A549 (cell line): ENCODE results near the gene AIG1. TPM values are rescaled to one million over a fixed set of nuclear protein-coding genes. Genes with fewer than 3 reads are reported as not detected.

Experiments
- ATAC-seq, 2 experiments: fragments of 200-7000 bp in 1 of 2; fragments of >200 bp in 1 of 2; cut with Nextera tagmentation in 1 of 2; cut with Tn5 transposase in 1 of 2; 3 replicates each; pipeline versions ENCODE4 v1.8.0 to v1.9.1; 2018 to 2020; ENCODE audit warnings: mild to moderate bottlenecking in 1 of 2, moderate library complexity in 1 of 2
- CTCF ChIA-PET: fragments of 300-600 bp; sonication (Branson Sonifier 250); formaldehyde crosslinking; extraction: SDS; loops from one replicate; lab custom pipeline; 2021; ENCODE audit warnings: antibody characterized with exemption, inconsistent platforms; lab: Yijun Ruan, JAX
- POLR2A ChIA-PET: fragments of 350-600 bp; formaldehyde crosslinking; extraction: SDS; loops from one replicate; lab custom pipeline; 2021; ENCODE audit warnings: antibody characterized with exemption, inconsistent platforms; lab: Yijun Ruan, JAX
- DNase-seq, 2 experiments: peaks; one replicate each; pipeline versions ENCODE4 v3.0.0 to v3.0.0-alpha.2; 2011 to 2016; ENCODE audit warnings: low read depth in 1 of 2, low spot score in 1 of 2
- FAIRE-seq: peaks from 2 replicates; lab custom pipeline; 2011; peaks lifted over from hg19 to GRCh38; lab: Jason Lieb, UNC
- H3K27ac ChIP-seq, 2 experiments: fragments of >200 bp; sonication (Bioruptor Twin); formaldehyde crosslinking; 3 replicates each; pipeline ENCODE4 v1.5.1; 2016 to 2017
- H3K4me1 ChIP-seq: fragments of >200 bp; sonication (Bioruptor Twin); formaldehyde crosslinking; 3 replicates; pipeline ENCODE4 v1.6.1; 2016
- H3K4me2 ChIP-seq: fragments of >200 bp; sonication (Bioruptor Twin); formaldehyde crosslinking; 3 replicates; pipeline ENCODE4 v1.6.1; 2016
- H3K4me3 ChIP-seq: fragments of >200 bp; sonication (Bioruptor Twin); formaldehyde crosslinking; 3 replicates; pipeline ENCODE4 v1.5.1; 2016
- H3K9me3 ChIP-seq: fragments of >200 bp; sonication (Bioruptor Twin); formaldehyde crosslinking; 3 replicates; pipeline ENCODE4 v1.6.1; 2016
- ATOH8 ChIP-seq: fragments of 250-450 bp; sonication (Bioruptor Pico); IDR thresholded peaks from 2 replicates; pipeline ENCODE4 v1.5.0; 2020; ENCODE audit warnings: low read depth, mild to moderate bottlenecking, moderate library complexity
- BHLHE40 ChIP-seq: IDR thresholded peaks from 2 replicates; pipeline ENCODE4 v1.6.1; 2012; ENCODE audit warnings: low read depth, low read length, inconsistent platforms
- CBX2 ChIP-seq: fragments of 200-600 bp; sonication (generic); IDR thresholded peaks from 2 replicates; pipeline ENCODE4 v1.6.1; 2016; ENCODE audit warnings: low read depth, mild to moderate bottlenecking, borderline replicate concordance
- E2F6 ChIP-seq: IDR thresholded peaks from 2 replicates; pipeline ENCODE4 v1.6.1; 2012; ENCODE audit warnings: low read depth, borderline replicate concordance
- EHF ChIP-seq: fragments of 250-450 bp; sonication (Bioruptor Pico); IDR thresholded peaks from 2 replicates; pipeline ENCODE4 v1.5.0; 2020; ENCODE audit warnings: mild to moderate bottlenecking
- FOSL2 ChIP-seq, 2 experiments: fragments of 450-650 bp in 1 of 2; fragments of >200 bp in 1 of 2; sonication (Bioruptor Twin) in 1 of 2; formaldehyde crosslinking; IDR thresholded peaks; 2 replicates each; pipeline versions ENCODE4 v1.5.0 to v1.6.1; 2016 to 2020; ENCODE audit warnings: mild to moderate bottlenecking in 1 of 2, moderate library complexity in 1 of 2
- FOXS1 ChIP-seq: fragments of 250-450 bp; sonication (Bioruptor Pico); IDR thresholded peaks from 2 replicates; pipeline ENCODE4 v1.5.0; 2020; ENCODE audit warnings: mild to moderate bottlenecking, moderate library complexity
- GATA3 ChIP-seq: IDR thresholded peaks from 2 replicates; pipeline ENCODE4 v1.6.1; 2012; ENCODE audit warnings: borderline replicate concordance
- HES2 ChIP-seq: fragments of >200 bp; sonication (Bioruptor Twin); formaldehyde crosslinking; IDR thresholded peaks from 2 replicates; pipeline ENCODE4 v1.6.1; 2016
- HEYL ChIP-seq: fragments of 250-450 bp; sonication (Bioruptor Pico); IDR thresholded peaks from 2 replicates; pipeline ENCODE4 v1.8.0; 2021; ENCODE audit warnings: mild to moderate bottlenecking, moderate library complexity
- HOXB13 ChIP-seq: fragments of 250-450 bp; sonication (Bioruptor Pico); IDR thresholded peaks from 2 replicates; pipeline ENCODE4 v1.5.0; 2020; ENCODE audit warnings: low read depth, mild to moderate bottlenecking, moderate library complexity
- HOXB5 ChIP-seq: fragments of 250-450 bp; sonication (Bioruptor Pico); IDR thresholded peaks from 2 replicates; pipeline ENCODE4 v1.5.0; 2020; ENCODE audit warnings: mild to moderate bottlenecking, moderate library complexity
- JUN ChIP-seq, 2 experiments: fragments of >200 bp; sonication (Bioruptor Twin); formaldehyde crosslinking; IDR thresholded peaks; 2 replicates in 1 of 2; 3 replicates in 1 of 2; pipeline ENCODE4 v1.6.1; 2016 to 2017
- KDM1A ChIP-seq: fragments of 200-600 bp; sonication (generic); IDR thresholded peaks from 2 replicates; pipeline ENCODE4 v1.6.1; 2016; ENCODE audit warnings: low read depth, mild to moderate bottlenecking
- MAFK ChIP-seq: fragments of 450-650 bp; IDR thresholded peaks from 2 replicates; pipeline ENCODE4 v1.6.1; 2014; ENCODE audit not compliant: partially characterized antibody
- MAZ ChIP-seq: fragments of 150-350 bp; IDR thresholded peaks from 2 replicates; pipeline ENCODE4 v1.6.1; 2014; ENCODE audit warnings: antibody characterized with exemption, low read depth, low read length, borderline replicate concordance
- MYC ChIP-seq: IDR thresholded peaks from 2 replicates; pipeline ENCODE4 v1.6.1; 2012; ENCODE audit warnings: mild to moderate bottlenecking, inconsistent platforms, low read length, improper control_type of control experiment, borderline replicate concordance
- NPAS2 ChIP-seq: fragments of 250-450 bp; sonication (Bioruptor Pico); IDR thresholded peaks from 2 replicates; pipeline ENCODE4 v1.8.0; 2022; ENCODE audit warnings: mild to moderate bottlenecking, moderate library complexity, borderline replicate concordance
- NR3C1 ChIP-seq: fragments of >200 bp; sonication (Bioruptor Twin); formaldehyde crosslinking; IDR thresholded peaks from 3 replicates; pipeline ENCODE4 v1.6.1; 2017
- POLR2A ChIP-seq: IDR thresholded peaks from 2 replicates; pipeline ENCODE4 v1.6.1; 2012; ENCODE audit warnings: mild to moderate bottlenecking, low read length
- RCOR1 ChIP-seq: fragments of 150-350 bp; IDR thresholded peaks from 2 replicates; pipeline ENCODE4 v1.6.1; 2014; ENCODE audit warnings: antibody characterized with exemption, low read length, low read depth
- REST ChIP-seq: fragments of 200-600 bp; sonication (generic); IDR thresholded peaks from 2 replicates; pipeline ENCODE4 v1.6.1; 2016; ENCODE audit warnings: antibody characterized with exemption, mild to moderate bottlenecking, moderate library complexity
- SMC3 ChIP-seq: fragments of >200 bp; sonication (Bioruptor Twin); formaldehyde crosslinking; IDR thresholded peaks from 3 replicates; pipeline ENCODE4 v1.6.1; 2018; ENCODE audit warnings: inconsistent platforms
- TP53 ChIP-seq: fragments of 250-450 bp; sonication (Bioruptor Pico); IDR thresholded peaks from 2 replicates; pipeline ENCODE4 v1.5.0; 2021; ENCODE audit warnings: mild to moderate bottlenecking, moderate library complexity
- ZFP36 ChIP-seq: fragments of 450-650 bp; IDR thresholded peaks from 2 replicates; pipeline ENCODE4 v1.6.1; 2014; ENCODE audit warnings: borderline replicate concordance; ENCODE audit not compliant: partially characterized antibody
- ZNF302 ChIP-seq: fragments of 250-450 bp; sonication (Bioruptor Pico); IDR thresholded peaks from 2 replicates; pipeline ENCODE4 v1.9.0; 2021; ENCODE audit warnings: inconsistent platforms, mild to moderate bottlenecking, moderate library complexity
- ZSCAN20 ChIP-seq: fragments of 250-450 bp; sonication (Bioruptor Pico); IDR thresholded peaks from 2 replicates; pipeline ENCODE4 v1.8.0; 2022; ENCODE audit warnings: mild to moderate bottlenecking, moderate library complexity
- WGBS: methylation state at CpG from one replicate; pipeline ENCODE4 v1.1.6; 2017; ENCODE audit errors: missing lambda C conversion rate; 5-methylcytosine and 5-hydroxymethylcytosine counted together
- polyA plus RNA-seq, 4 experiments: library from polyadenylated mRNA; depleted of rRNA in 3 of 4; stranded (reverse); fragments of >200 nt; fragmentation: RNase III in 1 of 4; extraction: RNeasy Plus Mini Kit Qiagen cat#74134 plus additional on column Dnase treatment in 1 of 4; gene quantifications; 2 replicates in 3 of 4; 3 replicates in 1 of 4; pipeline ENCODE4 v1.2.3, GENCODE V29; 2011 to 2017
- TF ChIP-seq, protein P1 (sequence below): fragments of 250-450 bp; sonication (Bioruptor Pico); IDR thresholded peaks from 2 replicates; pipeline ENCODE4 v1.5.0; 2021; ENCODE audit warnings: mild to moderate bottlenecking, moderate library complexity, borderline replicate concordance
- TF ChIP-seq, protein P2 (sequence below): fragments of >200 bp; sonication (Bioruptor Twin); formaldehyde crosslinking; IDR thresholded peaks from 3 replicates; pipeline ENCODE4 v1.6.1; 2016

Gene AIG1
- polyA plus RNA-seq, 2 of the 4 experiments (the other 2 are of a cell fraction) = 29.5 to 38.3 TPM

DNA sequence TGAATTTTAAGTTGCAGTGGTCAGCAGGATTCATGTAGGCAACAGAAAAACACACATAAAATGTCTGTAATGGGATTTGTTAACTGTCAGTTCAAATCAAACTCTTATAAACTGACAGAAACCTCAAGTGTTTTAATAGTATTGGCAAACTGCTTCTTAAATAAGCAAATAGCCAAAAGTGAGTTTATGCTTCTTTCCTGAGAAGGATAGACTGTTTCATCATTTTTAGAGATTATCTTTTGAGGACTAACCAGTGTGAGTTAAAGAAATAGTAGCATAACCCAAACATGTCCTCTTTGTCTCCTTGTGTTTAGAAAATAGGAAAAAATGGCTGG is 68.0 kb downstream of the AIG1 start:
- DNase-seq (no peak), ATAC-seq (no peak), FAIRE-seq (no peak)
- Histone ChIP-seq H3K9me3 (0 out of 3 replicates have a peak, but pooled peaks cover 4% of the 10 kb centered on the region), H3K4me2 (no peak overlapping the region), H3K4me1 (no peaks in the 10 kb centered on the region), H3K4me3 (no peak overlapping the region), H3K27ac (no peak overlapping the region)
- ChIA-PET POLR2A (no interaction called here), CTCF (interaction anchor here (1.0 kb wide), 1 partner anchor 15 kb away, joined by 3 read pairs; no protein-coding TSS in a partner anchor)
- TF ChIP-seq REST = no peak
- no peak for TF ChIP-seq JUN (IDR thresholded peaks at IDR 0.05)
- TF ChIP-seq TP53 = no peak
- TF ChIP-seq, protein P1, sequence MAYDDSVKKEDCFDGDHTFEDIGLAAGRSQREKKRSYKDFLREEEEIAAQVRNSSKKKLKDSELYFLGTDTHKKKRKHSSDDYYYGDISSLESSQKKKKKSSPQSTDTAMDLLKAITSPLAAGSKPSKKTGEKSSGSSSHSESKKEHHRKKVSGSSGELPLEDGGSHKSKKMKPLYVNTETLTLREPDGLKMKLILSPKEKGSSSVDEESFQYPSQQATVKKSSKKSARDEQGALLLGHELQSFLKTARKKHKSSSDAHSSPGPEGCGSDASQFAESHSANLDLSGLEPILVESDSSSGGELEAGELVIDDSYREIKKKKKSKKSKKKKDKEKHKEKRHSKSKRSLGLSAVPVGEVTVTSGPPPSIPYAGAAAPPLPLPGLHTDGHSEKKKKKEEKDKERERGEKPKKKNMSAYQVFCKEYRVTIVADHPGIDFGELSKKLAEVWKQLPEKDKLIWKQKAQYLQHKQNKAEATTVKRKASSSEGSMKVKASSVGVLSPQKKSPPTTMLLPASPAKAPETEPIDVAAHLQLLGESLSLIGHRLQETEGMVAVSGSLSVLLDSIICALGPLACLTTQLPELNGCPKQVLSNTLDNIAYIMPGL = no peak
- TF ChIP-seq KDM1A = no peak
- TF ChIP-seq POLR2A = no peak
- TF ChIP-seq FOSL2 (IDR thresholded peaks at IDR 0.05) = no peak
- TF ChIP-seq FOSL2 (CRISPR knock-in tag; IDR thresholded peaks at IDR 0.05) = no peak
- no peak for TF ChIP-seq ZSCAN20 (CRISPR knock-in tag)
- no peak for TF ChIP-seq HES2
- no peak for TF ChIP-seq MAZ
- no peak for TF ChIP-seq CBX2
- no peak for TF ChIP-seq NPAS2 (CRISPR knock-in tag)
- no peak for TF ChIP-seq GATA3
- no peak for TF ChIP-seq RCOR1
- TF ChIP-seq, protein P2, sequence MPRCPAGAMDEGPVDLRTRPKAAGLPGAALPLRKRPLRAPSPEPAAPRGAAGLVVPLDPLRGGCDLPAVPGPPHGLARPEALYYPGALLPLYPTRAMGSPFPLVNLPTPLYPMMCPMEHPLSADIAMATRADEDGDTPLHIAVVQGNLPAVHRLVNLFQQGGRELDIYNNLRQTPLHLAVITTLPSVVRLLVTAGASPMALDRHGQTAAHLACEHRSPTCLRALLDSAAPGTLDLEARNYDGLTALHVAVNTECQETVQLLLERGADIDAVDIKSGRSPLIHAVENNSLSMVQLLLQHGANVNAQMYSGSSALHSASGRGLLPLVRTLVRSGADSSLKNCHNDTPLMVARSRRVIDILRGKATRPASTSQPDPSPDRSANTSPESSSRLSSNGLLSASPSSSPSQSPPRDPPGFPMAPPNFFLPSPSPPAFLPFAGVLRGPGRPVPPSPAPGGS = no peak
- TF ChIP-seq HOXB13 (CRISPR knock-in tag) = no peak

DNA sequence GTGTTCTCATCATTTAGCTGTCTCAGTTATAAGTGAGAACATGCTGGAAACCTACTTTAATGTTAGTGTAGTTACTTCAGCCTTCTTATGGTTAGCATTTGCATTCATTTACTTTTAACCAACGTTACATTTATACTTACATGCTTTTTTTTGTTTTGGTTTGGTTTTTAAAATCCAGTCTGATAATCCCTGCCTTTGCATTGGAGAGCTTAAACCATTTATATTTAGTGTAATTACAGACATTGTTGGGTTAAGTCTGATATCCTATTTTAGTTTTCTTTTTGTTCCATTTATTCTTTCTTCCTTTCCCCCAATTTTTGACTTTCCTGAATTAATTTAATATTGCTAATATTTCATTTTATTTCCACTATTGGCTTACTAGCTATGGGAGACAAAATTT is 70.2 kb downstream of the AIG1 start:
- Histone ChIP-seq H3K4me2 (no peak overlapping the region), H3K27ac (no peak overlapping the region), H3K4me3 (no peak overlapping the region), H3K4me1 (no peaks in the 10 kb centered on the region), H3K9me3 (0 out of 3 replicates have a peak, but pooled peaks cover 4% of the 10 kb centered on the region)
- no peak for ATAC-seq
- ChIA-PET POLR2A (no interaction called here), CTCF (no interaction called here)
- 31% methylated on average over 1 of the region's 1 CpG for WGBS
- no peak for DNase-seq
- no peak for FAIRE-seq
- TF ChIP-seq SMC3 (no peak), HES2 (no peak), MYC (no peak), POLR2A (no peak), NR3C1 (no peak), HEYL (CRISPR knock-in tag) (no peak), EHF (CRISPR knock-in tag) (no peak), MAZ (no peak), ZNF302 (CRISPR knock-in tag) (no peak), FOXS1 (CRISPR knock-in tag) (no peak), ZFP36 (no peak), HOXB5 (CRISPR knock-in tag) (no peak), E2F6 (no peak), MAFK (no peak), BHLHE40 (no peak), CBX2 (no peak), ATOH8 (CRISPR knock-in tag) (no peak)
